Right lobe of liver (tissue), 4 donors: Measurements from ENCODE around the gene G2E3.

Experiments used
- CTCF ChIP-seq, 4 donors: fragments of 200-600 bp in 3 of 4; fragments of 450-650 bp in 1 of 4; IDR thresholded peaks; one replicate each; pipeline versions ENCODE4 v1.5.1 to v1.8.0; 2016 to 2022; ENCODE audit warnings: antibody characterized with exemption in 4 of 4, mild to moderate bottlenecking in 2 of 4
- POLR2A ChIP-seq: fragments of 450-650 bp; IDR thresholded peaks from one replicate; pipeline ENCODE4 v1.6.1; 2017; ENCODE audit warnings: antibody characterized with exemption, mild to moderate bottlenecking
- donor health status: DM: no; HTN: no; CAD: no.
- donor health status: DM: no; HTN: no; CAD: no.
- donor health status: DM: no; HTN: yes; CAD: no.

GRCh38 chr14:30558362-30558674, 640 bp upstream of the G2E3 start:
- no peak for TF ChIP-seq CTCF (IDR thresholded peaks at IDR 0.05)
- TF ChIP-seq POLR2A = no peak
